B cell (primary cell): ENCODE data around the gene SLC22A12. TPM values are rescaled to one million over a fixed set of nuclear protein-coding genes. Genes with fewer than 3 reads are reported as not detected.

Experiments
- ATAC-seq: fragments of 200-7000 bp; cut with Tn5 transposase; one replicate; pipeline ENCODE4 v1.10.0; 2021; ENCODE audit warnings: low read depth, mild to moderate bottlenecking, moderate number of reproducible peaks, moderate library complexity
- CTCF ChIA-PET: fragments of 350-600 bp; sonication (Branson Sonifier 250); formaldehyde crosslinking; loops from one replicate; lab custom pipeline; 2021; ENCODE audit warnings: antibody characterized with exemption, inconsistent platforms; lab: Charles Lee
- POLR2A ChIA-PET: fragments of 350-600 bp; sonication (Branson Sonifier 250); formaldehyde crosslinking; loops from one replicate; lab custom pipeline; 2021; ENCODE audit warnings: antibody characterized with exemption; lab: Charles Lee
- DNase-seq: peaks from one replicate; pipeline ENCODE4 v3.0.0; 2013
- H2AFZ ChIP-seq: 2 replicates; pipeline ENCODE4 v1.6.1; 2012; ENCODE audit warnings: mild to moderate bottlenecking, low read depth, low read length; ENCODE audit not compliant: insufficient read depth, poor library complexity, severe bottlenecking
- H3K27ac ChIP-seq, 2 donors: 1 replicate in 1 of 2; 2 replicates in 1 of 2; pipeline ENCODE4 v1.5.1; 2012 to 2013; ENCODE audit warnings: low read length in 2 of 2, mild to moderate bottlenecking in 2 of 2, moderate library complexity in 1 of 2
- H3K27me3 ChIP-seq, 4 experiments: fragments of 200-600 bp in 1 of 4; sonication (generic) in 1 of 4; replicated peaks in 1 of 4; 1 replicate in 2 of 4; 2 replicates in 2 of 4; pipeline versions ENCODE4 v1.6.1 to v1.7.0; 2013 to 2016; ENCODE audit warnings: low read length in 3 of 4, mild to moderate bottlenecking in 2 of 4, mixed read lengths in 1 of 4, moderate library complexity in 1 of 4; ENCODE audit not compliant: insufficient read depth in 4 of 4, control insufficient read depth in 3 of 4; ENCODE audit errors: control extremely low read depth in 1 of 4
- H3K36me3 ChIP-seq, 2 experiments: replicated peaks in 1 of 2; 1 replicate in 1 of 2; 2 replicates in 1 of 2; pipeline versions ENCODE4 v1.6.1 to v1.7.1; 2013; ENCODE audit warnings: low read length in 1 of 2; ENCODE audit not compliant: insufficient read depth in 2 of 2, control insufficient read depth in 1 of 2; ENCODE audit errors: control extremely low read depth in 1 of 2, extremely low read depth in 1 of 2
- H3K4me1 ChIP-seq, 2 donors: fragments of 200-600 bp in 1 of 2; sonication (generic) in 1 of 2; 1 replicate in 1 of 2; 2 replicates in 1 of 2; pipeline versions ENCODE4 v1.5.1 to v1.6.1; 2013 to 2017; ENCODE audit warnings: low read length in 2 of 2; ENCODE audit not compliant: control insufficient read depth in 2 of 2, insufficient read depth in 2 of 2
- H3K4me2 ChIP-seq: replicated peaks from 2 replicates; pipeline ENCODE3; 2012; ENCODE audit warnings: mild to moderate bottlenecking, low read depth, low read length; ENCODE audit not compliant: poor library complexity, severe bottlenecking
- H3K4me3 ChIP-seq, 5 experiments: fragments of 200-600 bp in 1 of 5; sonication (generic) in 1 of 5; 1 replicate in 3 of 5; 2 replicates in 2 of 5; pipeline versions ENCODE4 v1.5.1 to v1.7.0; 2011 to 2016; ENCODE audit warnings: low read length in 4 of 5, mild to moderate bottlenecking in 4 of 5, low read depth in 2 of 5, control low read depth in 1 of 5, moderate library complexity in 1 of 5; ENCODE audit not compliant: insufficient read depth in 1 of 5; ENCODE audit errors: control extremely low read depth in 1 of 5, extremely low read depth in 1 of 5
- H3K79me2 ChIP-seq: fragments of 200-600 bp; sonication (generic); one replicate; pipeline ENCODE4 v1.6.0; 2016; ENCODE audit warnings: low read length; ENCODE audit not compliant: control insufficient read depth, insufficient read depth
- H3K9ac ChIP-seq: fragments of 200-600 bp; sonication (generic); 2 replicates; pipeline ENCODE4 v1.6.1; 2017; ENCODE audit warnings: mild to moderate bottlenecking, low read length, moderate library complexity
- H3K9me3 ChIP-seq, 3 donors: one replicate each; pipeline versions ENCODE4 v1.6.1 to v1.7.1; 2013; ENCODE audit warnings: low read length in 2 of 3; ENCODE audit not compliant: control insufficient read depth in 2 of 3, insufficient read depth in 1 of 3; ENCODE audit errors: control extremely low read depth in 1 of 3
- H4K20me1 ChIP-seq: 2 replicates; pipeline ENCODE4 v1.6.0; 2012; ENCODE audit warnings: mild to moderate bottlenecking, low read length; ENCODE audit not compliant: insufficient read depth, control insufficient read depth, poor library complexity, severe bottlenecking
- H3K27ac Mint-ChIP-seq: one replicate; pipeline ENCODE4 v1.8.0; 2021; ENCODE audit warnings: mixed read lengths
- H3K27me3 Mint-ChIP-seq: one replicate; pipeline ENCODE4 v1.8.0; 2021; ENCODE audit warnings: mixed read lengths
- H3K4me1 Mint-ChIP-seq: one replicate; pipeline ENCODE4 v1.8.0; 2021; ENCODE audit warnings: mixed read lengths
- H3K4me3 Mint-ChIP-seq: one replicate; pipeline ENCODE4 v1.8.0; 2021; ENCODE audit warnings: mixed read lengths
- H3K9me3 Mint-ChIP-seq: one replicate; pipeline ENCODE4 v1.8.0; 2022; ENCODE audit warnings: mixed read lengths; ENCODE audit not compliant: insufficient read depth
- EZH2 ChIP-seq: IDR thresholded peaks from 2 replicates; pipeline ENCODE4 v1.6.1; 2012; ENCODE audit warnings: borderline replicate concordance, low read depth, mild to moderate bottlenecking, moderate library complexity, low read length; ENCODE audit not compliant: insufficient read depth, poor library complexity, severe bottlenecking
- WGBS: methylation state at CpG from one replicate; pipeline ENCODE4 v1.1.5; 2013; ENCODE audit warnings: missing lambda C conversion rate; ENCODE audit not compliant: insufficient coverage; 5-methylcytosine and 5-hydroxymethylcytosine counted together
- intact Hi-C: fragments of 100-400 bp; cut with micrococcal nuclease; formaldehyde crosslinking; loops from one replicate; pipeline ENCODE4 v1.10.0; 2022
- polyA plus RNA-seq: library from polyadenylated mRNA; depleted of rRNA; stranded (reverse); fragments of >200 nt; gene quantifications from 2 replicates; pipeline ENCODE4 v1.2.3, GENCODE V29; 2012
- total RNA-seq, 2 donors: library from RNA; stranded (reverse); fragments of 120-200 nt in 1 of 2; gene quantifications; 1 replicate in 1 of 2; 2 replicates in 1 of 2; pipeline versions ENCODE4 v1.2.3 to v1.2.4, GENCODE V29; 2013 to 2022
- TF ChIP-seq, protein P1 (sequence below): fragments of 200-600 bp; IDR thresholded peaks from one replicate; pipeline ENCODE4 v1.8.0; 2022; ENCODE audit warnings: antibody characterized with exemption, mild to moderate bottlenecking

The SLC22A12 gene
- total and polyA plus RNA-seq, 2 donors (not counting 1 experiment from before 2014, with no cell fraction given) = not detected

DNA sequence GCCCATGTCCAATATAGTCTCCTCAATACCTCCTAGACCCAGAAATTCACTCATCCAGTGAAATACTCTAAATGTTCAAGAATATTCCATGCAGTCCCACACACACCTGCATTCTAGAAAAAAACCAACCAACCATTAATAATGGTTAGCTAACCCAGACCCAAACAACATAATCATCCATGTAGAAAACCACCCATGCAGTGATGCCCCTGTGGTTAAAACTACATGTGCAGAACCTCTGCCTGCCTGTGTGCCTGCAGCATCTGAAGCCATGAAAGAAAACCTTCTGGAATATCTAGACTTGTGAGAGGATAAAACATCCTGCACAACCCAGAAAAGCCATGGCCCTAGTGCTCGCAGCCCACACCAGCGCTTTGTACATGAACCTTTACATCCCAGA, 47.8 kb downstream of the SLC22A12 start:
- H3K4me1 ChIP-seq = peaks cover 34 to 41% of the 10 kb centered on the region in 2 donors
- no peaks in the 10 kb centered on the region for H3K79me2 ChIP-seq
- no peak overlapping the region for H3K4me3 Mint-ChIP-seq
- H3K36me3 ChIP-seq = no peaks in the 10 kb centered on the region
- H3K9ac ChIP-seq = no peak overlapping the region
- no peaks in the 10 kb centered on the region for H3K9me3 Mint-ChIP-seq
- ATAC-seq (peak; percentile 15), DNase-seq (no peak)
- peaks cover 0 to 70% (median 28%) of the 10 kb centered on the region in 4 experiments for H3K27me3 ChIP-seq
- H3K27me3 Mint-ChIP-seq = peaks cover 9% of the 10 kb centered on the region
- H4K20me1 ChIP-seq = no peaks in the 10 kb centered on the region
- no peak overlapping the region for H2AFZ ChIP-seq
- no peak overlapping the region for H3K27ac ChIP-seq
- H3K4me2 ChIP-seq = peak overlapping the region; percentile 77
- ChIA-PET POLR2A (no interaction called here), CTCF (interaction anchor here (0.7 to 2.3 kb wide), 4 partner anchors 11 to 573 kb away, joined by 3 to 7 read pairs (median 4); no protein-coding TSS in a partner anchor)
- H3K9me3 ChIP-seq = peaks cover 0 to 10% (median 0%) of the 10 kb centered on the region in 3 donors
- intact Hi-C loops = no loop called here
- TF ChIP-seq, protein P1, sequence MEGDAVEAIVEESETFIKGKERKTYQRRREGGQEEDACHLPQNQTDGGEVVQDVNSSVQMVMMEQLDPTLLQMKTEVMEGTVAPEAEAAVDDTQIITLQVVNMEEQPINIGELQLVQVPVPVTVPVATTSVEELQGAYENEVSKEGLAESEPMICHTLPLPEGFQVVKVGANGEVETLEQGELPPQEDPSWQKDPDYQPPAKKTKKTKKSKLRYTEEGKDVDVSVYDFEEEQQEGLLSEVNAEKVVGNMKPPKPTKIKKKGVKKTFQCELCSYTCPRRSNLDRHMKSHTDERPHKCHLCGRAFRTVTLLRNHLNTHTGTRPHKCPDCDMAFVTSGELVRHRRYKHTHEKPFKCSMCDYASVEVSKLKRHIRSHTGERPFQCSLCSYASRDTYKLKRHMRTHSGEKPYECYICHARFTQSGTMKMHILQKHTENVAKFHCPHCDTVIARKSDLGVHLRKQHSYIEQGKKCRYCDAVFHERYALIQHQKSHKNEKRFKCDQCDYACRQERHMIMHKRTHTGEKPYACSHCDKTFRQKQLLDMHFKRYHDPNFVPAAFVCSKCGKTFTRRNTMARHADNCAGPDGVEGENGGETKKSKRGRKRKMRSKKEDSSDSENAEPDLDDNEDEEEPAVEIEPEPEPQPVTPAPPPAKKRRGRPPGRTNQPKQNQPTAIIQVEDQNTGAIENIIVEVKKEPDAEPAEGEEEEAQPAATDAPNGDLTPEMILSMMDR = no peak
- no peak for TF ChIP-seq EZH2
- peak overlapping the region; percentile 69 for H3K27ac Mint-ChIP-seq
- H3K4me3 ChIP-seq = no peak overlapping the region
- 97% methylated on average over 2 of the region's 2 CpGs for WGBS
- peaks cover 14% of the 10 kb centered on the region for H3K4me1 Mint-ChIP-seq

DNA sequence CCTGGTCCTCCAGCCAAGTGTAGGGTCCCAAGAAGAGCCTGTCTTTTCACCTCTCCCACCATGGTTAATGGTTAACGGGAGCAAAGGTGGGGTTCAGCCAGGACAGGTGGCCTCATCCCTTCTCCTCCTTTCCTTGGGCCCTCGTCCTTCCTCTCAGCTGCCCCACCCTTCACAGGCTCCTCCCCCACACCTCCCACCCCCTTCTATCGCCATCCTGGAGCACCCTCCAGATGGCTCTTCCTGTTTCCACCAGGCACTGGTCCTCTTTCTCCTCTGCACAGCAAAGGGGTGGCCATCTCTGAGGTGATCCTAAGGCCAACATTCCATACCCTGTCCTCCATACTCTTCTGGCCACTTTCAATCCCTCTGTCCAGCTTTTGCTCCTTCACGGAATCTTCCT, 48.9 kb downstream of the SLC22A12 start:
- Histone ChIP-seq H3K9ac (no peak overlapping the region), H3K36me3 (no peaks in the 10 kb centered on the region), H2AFZ (no peak overlapping the region), H3K27ac (no peak overlapping the region), H3K9me3 (peaks cover 0 to 10% (median 0%) of the 10 kb centered on the region in 3 donors), H4K20me1 (no peaks in the 10 kb centered on the region), H3K27me3 (peaks cover 0 to 76% (median 34%) of the 10 kb centered on the region in 4 experiments), H3K4me1 (peaks cover 39 to 48% of the 10 kb centered on the region in 2 donors), H3K79me2 (no peaks in the 10 kb centered on the region), H3K4me2 (no peak overlapping the region), H3K4me3 (no peak overlapping the region)
- Mint-ChIP-seq H3K4me1 (peaks cover 17% of the 10 kb centered on the region), H3K27ac (no peak overlapping the region), H3K9me3 (no peaks in the 10 kb centered on the region), H3K4me3 (no peak overlapping the region), H3K27me3 (peaks cover 12% of the 10 kb centered on the region)
- ATAC-seq (no peak), DNase-seq (no peak)
- 69% methylated on average over 4 of the region's 4 CpGs for WGBS
- ChIA-PET POLR2A (no interaction called here), CTCF (interaction anchor here (2.3 kb wide), 1 partner anchor 10 kb away, joined by 7 read pairs; no protein-coding TSS in a partner anchor)
- TF ChIP-seq, protein P1 = no peak
- no peak for TF ChIP-seq EZH2
- intact Hi-C loops = no loop called here
